Cardiac fibroblast (primary cell): ENCODE data around the gene TFAP2E.

ENCODE experiments used
- DNase-seq, 2 donors: peaks; one replicate each; pipeline versions ENCODE4 v3.0.0 to v3.0.0-alpha.2; 2010; ENCODE audit warnings: low read depth in 2 of 2
- H3K4me3 ChIP-seq, 2 donors: replicated peaks in 1 of 2; 1 replicate in 1 of 2; 2 replicates in 1 of 2; pipeline ENCODE4 v1.5.1; 2011; ENCODE audit warnings: low read depth in 2 of 2, low read length in 2 of 2, mild to moderate bottlenecking in 2 of 2, moderate library complexity in 1 of 2
- TF ChIP-seq, protein P1 (sequence below): IDR thresholded peaks from one replicate; pipeline ENCODE4 v1.5.1; 2011; ENCODE audit warnings: low read depth, mild to moderate bottlenecking, low read length, inconsistent platforms

TFAP2E gene

DNA sequence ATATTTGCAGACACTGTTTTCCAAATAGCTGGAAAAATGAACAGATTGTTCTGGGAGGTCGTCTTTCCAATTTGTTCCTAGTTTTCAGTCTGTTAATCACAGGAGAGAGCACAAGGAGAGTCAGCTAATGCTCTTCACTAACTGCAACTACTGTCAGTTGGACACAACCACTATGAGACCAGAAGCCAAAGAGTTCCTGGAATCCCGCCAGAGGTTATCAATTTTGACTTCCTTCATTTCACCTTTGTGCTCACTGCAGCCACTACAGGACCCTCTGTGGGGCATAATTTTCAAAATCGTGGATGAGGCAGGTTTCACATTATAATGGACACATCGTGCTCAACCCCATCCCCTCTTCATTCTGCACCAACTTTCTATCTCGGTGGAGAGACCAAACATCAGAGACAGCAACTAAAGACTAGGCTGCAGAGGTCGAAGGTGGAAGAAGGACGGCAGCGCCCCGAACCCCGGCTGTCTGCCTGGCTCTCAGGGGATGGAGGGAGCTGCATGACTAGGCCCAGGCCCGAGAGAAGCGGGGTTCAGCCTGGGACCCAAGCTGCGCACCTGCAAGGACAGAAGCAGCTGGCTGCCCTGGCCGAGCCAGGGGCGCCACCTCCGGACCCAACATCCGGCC lies 16.5 kb upstream of the TFAP2E start:
- no peak for DNase-seq
- TF ChIP-seq, protein P1, sequence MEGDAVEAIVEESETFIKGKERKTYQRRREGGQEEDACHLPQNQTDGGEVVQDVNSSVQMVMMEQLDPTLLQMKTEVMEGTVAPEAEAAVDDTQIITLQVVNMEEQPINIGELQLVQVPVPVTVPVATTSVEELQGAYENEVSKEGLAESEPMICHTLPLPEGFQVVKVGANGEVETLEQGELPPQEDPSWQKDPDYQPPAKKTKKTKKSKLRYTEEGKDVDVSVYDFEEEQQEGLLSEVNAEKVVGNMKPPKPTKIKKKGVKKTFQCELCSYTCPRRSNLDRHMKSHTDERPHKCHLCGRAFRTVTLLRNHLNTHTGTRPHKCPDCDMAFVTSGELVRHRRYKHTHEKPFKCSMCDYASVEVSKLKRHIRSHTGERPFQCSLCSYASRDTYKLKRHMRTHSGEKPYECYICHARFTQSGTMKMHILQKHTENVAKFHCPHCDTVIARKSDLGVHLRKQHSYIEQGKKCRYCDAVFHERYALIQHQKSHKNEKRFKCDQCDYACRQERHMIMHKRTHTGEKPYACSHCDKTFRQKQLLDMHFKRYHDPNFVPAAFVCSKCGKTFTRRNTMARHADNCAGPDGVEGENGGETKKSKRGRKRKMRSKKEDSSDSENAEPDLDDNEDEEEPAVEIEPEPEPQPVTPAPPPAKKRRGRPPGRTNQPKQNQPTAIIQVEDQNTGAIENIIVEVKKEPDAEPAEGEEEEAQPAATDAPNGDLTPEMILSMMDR: no peak
- H3K4me3 ChIP-seq: peak overlapping the region; percentile 94 to 99

DNA sequence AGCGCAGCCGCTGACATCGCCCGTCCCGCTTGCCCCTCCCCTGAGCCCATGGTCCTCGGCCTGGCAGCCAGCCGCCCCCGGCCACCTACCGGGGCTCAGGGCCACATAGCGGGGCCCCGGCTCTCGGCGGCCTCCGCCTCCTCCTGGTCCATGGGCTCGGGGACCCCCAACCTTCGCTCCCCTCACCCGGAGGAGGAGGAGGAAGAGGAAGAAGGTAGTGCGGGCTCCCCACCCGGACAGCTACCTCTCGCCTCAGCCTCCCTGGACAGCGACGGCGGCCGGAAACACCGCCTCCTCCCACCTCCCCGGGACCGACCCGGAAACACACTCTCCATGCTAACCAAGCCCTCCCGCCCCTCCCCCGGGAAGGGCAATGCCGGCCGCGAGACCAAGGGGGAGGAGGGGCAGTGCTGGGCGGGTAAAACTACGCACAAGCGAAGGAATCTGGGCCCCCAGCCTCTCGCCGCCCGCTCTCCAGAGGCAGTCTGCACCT lies 15.9 kb upstream of the TFAP2E start, which contains the start of gene KIAA0319L:
Gene KIAA0319L, minus strand, starts transcription at position 286 of the 493 bp plus-strand sequence. CDS start 2,912 bp downstream, outside the sequence.
- peak in 1 of 2 donors; percentile 53 for DNase-seq
- H3K4me3 ChIP-seq: peak within 1 kb of the TSS; percentile 94 to 99
- TF ChIP-seq, protein P1: no peak

DNA sequence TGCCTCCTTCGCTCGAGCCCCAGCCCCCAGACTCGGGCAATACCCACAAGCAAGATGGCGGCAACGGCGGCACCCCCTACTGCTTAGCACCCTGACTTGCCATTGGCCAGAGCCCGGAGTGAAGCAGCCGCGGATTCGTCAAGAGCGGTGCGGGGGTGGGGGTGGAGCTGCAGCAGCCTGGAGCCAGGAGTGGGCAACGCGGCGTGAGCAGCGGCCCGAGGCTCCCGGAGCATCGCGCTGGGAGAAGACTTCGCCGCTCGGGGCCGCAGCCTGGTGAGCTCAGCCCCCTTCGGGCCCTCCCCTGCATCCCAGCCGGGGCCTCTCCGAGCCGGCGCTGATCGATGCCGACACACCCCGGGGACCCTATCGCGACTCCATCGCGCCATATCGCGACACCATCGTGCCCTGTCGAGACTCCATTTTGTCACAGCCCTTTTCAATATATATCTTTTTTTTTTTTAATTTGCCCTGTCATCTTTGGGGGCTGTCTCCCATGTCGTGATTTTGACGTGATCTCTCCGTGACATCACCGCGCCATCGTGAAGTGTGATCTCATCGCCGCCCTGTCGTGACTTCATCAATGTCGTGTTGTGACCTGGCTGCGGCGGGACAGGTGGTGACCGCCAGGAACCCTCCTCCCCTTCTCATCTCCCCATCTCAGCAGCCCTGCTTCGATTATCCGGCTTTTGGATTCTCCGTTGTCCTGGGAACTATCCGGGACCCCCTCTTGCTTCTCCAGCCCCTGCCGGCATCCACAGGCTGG lies 15.3 kb upstream of the TFAP2E start, which contains the start of gene NCDN:
Gene NCDN, plus strand, starts transcription at position 189 of the 763 bp plus-strand sequence. Its CDS starts 392 bp downstream, at position 581.
- TF ChIP-seq, protein P1: no peak
- peak within 1 kb of the TSS; percentile 94 to 99 for H3K4me3 ChIP-seq
- DNase-seq: peak; percentile 97 to 98

DNA sequence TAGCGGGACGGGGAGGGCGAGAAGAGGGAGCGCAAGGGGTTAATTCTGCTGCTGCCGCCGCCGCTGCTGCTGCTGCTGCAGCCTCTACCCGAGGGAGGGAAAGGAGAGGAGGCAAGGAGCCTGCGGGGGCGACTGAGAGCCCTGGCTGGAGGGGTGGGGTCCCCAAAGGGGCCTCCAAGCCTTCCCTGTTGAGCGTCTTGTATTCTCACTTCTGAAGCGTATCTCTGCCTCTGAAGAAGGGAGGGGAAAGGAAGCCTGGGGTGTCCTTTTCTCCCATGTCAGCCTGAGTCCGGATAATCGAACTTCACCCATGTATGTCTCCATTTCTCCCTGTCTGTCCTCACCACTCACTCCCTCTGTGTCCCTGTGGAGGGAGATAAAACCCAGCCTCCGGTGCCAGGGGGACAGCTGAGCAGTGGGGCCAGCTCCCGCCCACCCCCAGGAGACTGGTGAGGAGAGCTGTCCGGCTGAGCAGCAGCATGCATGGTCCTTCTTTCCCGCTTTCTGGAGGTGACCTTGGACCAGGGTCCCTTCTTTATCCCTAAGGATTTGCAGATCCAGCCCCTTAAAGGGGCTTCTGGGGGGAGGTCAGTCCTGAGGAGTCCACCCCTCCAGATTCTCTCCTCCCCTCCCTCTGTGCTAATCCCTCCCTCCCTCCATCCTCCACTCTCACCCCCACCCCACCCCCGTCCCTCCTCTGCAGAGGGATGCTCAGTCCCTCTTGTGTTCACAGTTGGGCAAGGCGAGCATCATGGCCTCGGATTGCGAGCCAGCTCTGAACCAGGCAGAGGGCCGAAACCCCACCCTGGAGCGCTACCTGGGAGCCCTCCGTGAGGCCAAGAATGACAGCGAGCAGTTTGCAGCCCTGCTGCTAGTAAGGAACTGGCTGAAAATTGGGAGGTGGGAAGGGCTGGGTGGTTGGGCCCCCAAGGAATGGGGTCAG lies 14.5 kb upstream of the TFAP2E start:
- no peak for DNase-seq
- TF ChIP-seq, protein P1: peak; percentile 6
- H3K4me3 ChIP-seq: peak overlapping the region; percentile 94 to 99

DNA sequence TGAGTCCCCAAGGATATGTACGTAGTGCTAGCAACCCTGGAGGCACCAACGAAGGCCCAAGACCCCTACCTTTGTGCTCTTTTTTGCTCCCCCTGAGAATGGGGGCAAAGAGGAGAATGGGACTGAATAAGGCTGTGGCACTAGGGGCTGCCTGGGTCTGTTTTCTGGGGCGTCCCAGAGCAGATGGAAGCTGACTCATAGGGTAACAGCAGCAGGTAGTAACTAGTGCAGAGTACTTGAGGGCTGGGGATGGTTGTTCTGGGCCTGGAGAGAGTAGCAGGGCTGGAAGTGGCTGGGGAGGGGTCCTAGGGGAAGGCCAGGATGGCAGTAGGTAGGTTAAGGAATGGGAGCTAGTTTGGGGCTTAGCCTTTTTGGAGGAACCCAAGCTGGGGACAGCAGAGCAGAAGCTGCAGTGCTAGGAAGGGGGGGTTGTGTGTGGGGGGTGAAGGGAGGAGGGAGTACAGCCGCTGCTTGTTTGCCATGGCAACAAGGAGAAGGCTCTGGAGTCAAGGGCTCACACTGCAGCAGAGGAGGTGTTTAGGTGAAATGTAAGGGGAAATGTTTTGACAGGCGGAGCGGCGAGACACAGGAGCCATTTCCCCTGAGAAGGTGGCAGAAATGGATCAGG lies 13.7 kb upstream of the TFAP2E start:
- no peak overlapping the region for H3K4me3 ChIP-seq
- TF ChIP-seq, protein P1: no peak
- DNase-seq: peak in 1 of 2 donors; percentile 18
